GM23338 (cell line): ENCODE data around the gene MACF1.

Experiments
- CTCF ChIP-seq, 2 experiments: fragments of 200-600 bp in 1 of 2; sonication (generic) in 1 of 2; conservative IDR thresholded peaks; 2 replicates each; pipeline versions ENCODE4 v1.5.1 to v1.6.1; 2016 to 2017; ENCODE audit warnings: antibody characterized with exemption in 2 of 2, low read depth in 2 of 2, mild to moderate bottlenecking in 2 of 2, moderate library complexity in 1 of 2
- ETS1 ChIP-seq: IDR thresholded peaks from 2 replicates; pipeline ENCODE4 v1.6.1; 2016; ENCODE audit warnings: antibody characterized with exemption
- EZH2 ChIP-seq: fragments of 200-600 bp; sonication (generic); IDR thresholded peaks from one replicate; pipeline ENCODE4 v1.8.0; 2017; ENCODE audit warnings: antibody characterized with exemption, mild to moderate bottlenecking, low read depth; ENCODE audit not compliant: unreplicated experiment
- EZH2phosphoT487 ChIP-seq: fragments of 200-600 bp; sonication (generic); IDR thresholded peaks from one replicate; pipeline ENCODE4 v1.8.1; 2018; ENCODE audit warnings: antibody characterized with exemption; ENCODE audit not compliant: unreplicated experiment
- JUNB ChIP-seq: IDR thresholded peaks from one replicate; pipeline ENCODE4 v1.6.1; 2016; ENCODE audit warnings: antibody characterized with exemption; ENCODE audit not compliant: unreplicated experiment
- POLR2AphosphoS5 ChIP-seq: IDR thresholded peaks from 2 replicates; pipeline ENCODE4 v1.6.1; 2016; ENCODE audit warnings: antibody characterized with exemption, low read depth
- REST ChIP-seq: IDR thresholded peaks from one replicate; pipeline ENCODE4 v1.6.1; 2018; ENCODE audit warnings: antibody characterized with exemption; ENCODE audit not compliant: unreplicated experiment

GRCh38 chr1:39385067-39385988 lies 180.8 kb downstream of the MACF1 start:
- TF ChIP-seq CTCF (conservative IDR thresholded peaks at IDR 0.05; ENCODE audit: low read depth in 2 of 2) (no peak), EZH2phosphoT487 (no peak), EZH2 (no peak), POLR2AphosphoS5 (no peak), REST (no peak), ETS1 (no peak), JUNB (no peak)
